Endothelial cell of umbilical vein (primary cell): ENCODE results near the gene MAPKAPK2.

Source experiments
- EZH2 ChIP-seq: IDR thresholded peaks from 2 replicates; pipeline ENCODE4 v1.6.1; 2012; ENCODE audit warnings: borderline replicate concordance, low read depth, mild to moderate bottlenecking, moderate library complexity, low read length, inconsistent platforms; ENCODE audit not compliant: severe bottlenecking
- JUN ChIP-seq: IDR thresholded peaks from 2 replicates; pipeline ENCODE4 v1.6.1; 2011; ENCODE audit warnings: borderline replicate concordance, low read depth; ENCODE audit not compliant: insufficient read length, insufficient read depth
- MYC ChIP-seq: IDR thresholded peaks from one replicate; pipeline ENCODE4 v1.6.1; 2011; ENCODE audit warnings: mild to moderate bottlenecking, low read depth, low read length
- POLR2A ChIP-seq: IDR thresholded peaks from 2 replicates; pipeline ENCODE4 v1.6.1; 2012; ENCODE audit warnings: low read depth, mild to moderate bottlenecking, control low read depth, low read length
- POLR2AphosphoS5 ChIP-seq: IDR thresholded peaks from 2 replicates; pipeline ENCODE4 v1.6.1; 2012; ENCODE audit warnings: low read depth, mild to moderate bottlenecking, control low read depth, low read length, moderate library complexity; ENCODE audit not compliant: insufficient read depth
- TF ChIP-seq, protein P1 (sequence below), 2 donors: IDR thresholded peaks; 1 replicate in 1 of 2; 2 replicates in 1 of 2; pipeline ENCODE4 v1.5.1; 2011; ENCODE audit warnings: low read length in 2 of 2, mild to moderate bottlenecking in 2 of 2, moderate library complexity in 2 of 2, control low read depth in 1 of 2, inconsistent platforms in 1 of 2, low read depth in 1 of 2; ENCODE audit not compliant: insufficient read depth in 1 of 2; ENCODE audit errors: extremely low read depth in 1 of 2
- TF ChIP-seq, protein P2 (sequence below): IDR thresholded peaks from 2 replicates; pipeline ENCODE4 v1.6.1; 2011; ENCODE audit not compliant: insufficient read depth, insufficient read length

DNA sequence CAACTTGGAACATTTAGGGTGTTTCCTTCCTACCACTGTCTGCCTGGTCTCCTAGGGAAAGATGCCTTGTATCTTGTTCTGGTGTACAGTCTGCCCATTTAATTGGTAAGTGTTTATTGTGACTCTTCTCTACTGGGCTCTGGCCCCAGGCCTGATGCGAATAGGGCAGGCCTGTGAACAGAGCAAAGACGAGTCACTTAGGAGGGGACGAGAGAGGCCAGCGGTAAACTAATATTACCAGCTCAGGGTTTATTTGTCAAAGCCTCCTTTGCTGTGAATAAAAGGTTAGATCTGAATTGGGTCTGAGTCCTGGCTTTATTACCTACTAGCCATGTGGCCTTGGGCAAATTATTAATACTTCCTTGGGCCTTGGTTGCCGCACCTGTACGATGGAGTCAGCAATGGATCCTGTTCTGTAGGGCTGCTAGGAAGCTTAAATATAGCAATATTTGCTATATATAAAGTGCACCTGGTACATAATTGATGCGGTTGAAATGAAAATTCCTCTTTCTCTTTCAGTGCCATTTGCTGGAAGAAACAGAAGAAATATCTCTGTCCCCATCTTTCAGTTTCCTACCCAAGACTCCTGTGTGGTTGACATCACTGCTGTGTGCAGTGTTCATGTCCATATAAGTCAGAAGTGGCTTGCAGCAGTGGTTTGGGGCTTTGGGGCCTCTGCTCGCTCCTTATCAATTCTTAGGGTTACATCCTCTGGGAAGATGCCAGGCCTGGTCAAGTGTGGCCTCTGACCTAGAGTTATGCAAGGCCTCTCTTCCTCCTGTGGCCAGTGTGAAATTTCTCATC is 32.4 kb downstream of the MAPKAPK2 start:
- TF ChIP-seq POLR2A (no peak), JUN (no peak), MYC (no peak), EZH2 (no peak), POLR2AphosphoS5 (no peak)
- TF ChIP-seq, protein P1, sequence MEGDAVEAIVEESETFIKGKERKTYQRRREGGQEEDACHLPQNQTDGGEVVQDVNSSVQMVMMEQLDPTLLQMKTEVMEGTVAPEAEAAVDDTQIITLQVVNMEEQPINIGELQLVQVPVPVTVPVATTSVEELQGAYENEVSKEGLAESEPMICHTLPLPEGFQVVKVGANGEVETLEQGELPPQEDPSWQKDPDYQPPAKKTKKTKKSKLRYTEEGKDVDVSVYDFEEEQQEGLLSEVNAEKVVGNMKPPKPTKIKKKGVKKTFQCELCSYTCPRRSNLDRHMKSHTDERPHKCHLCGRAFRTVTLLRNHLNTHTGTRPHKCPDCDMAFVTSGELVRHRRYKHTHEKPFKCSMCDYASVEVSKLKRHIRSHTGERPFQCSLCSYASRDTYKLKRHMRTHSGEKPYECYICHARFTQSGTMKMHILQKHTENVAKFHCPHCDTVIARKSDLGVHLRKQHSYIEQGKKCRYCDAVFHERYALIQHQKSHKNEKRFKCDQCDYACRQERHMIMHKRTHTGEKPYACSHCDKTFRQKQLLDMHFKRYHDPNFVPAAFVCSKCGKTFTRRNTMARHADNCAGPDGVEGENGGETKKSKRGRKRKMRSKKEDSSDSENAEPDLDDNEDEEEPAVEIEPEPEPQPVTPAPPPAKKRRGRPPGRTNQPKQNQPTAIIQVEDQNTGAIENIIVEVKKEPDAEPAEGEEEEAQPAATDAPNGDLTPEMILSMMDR (IDR thresholded peaks at IDR 0.05; ENCODE audit: extremely low read depth in 1 of 2, insufficient read depth in 1 of 2, low read depth in 1 of 2, low read length in 2 of 2) = no peak
- TF ChIP-seq, protein P2, sequence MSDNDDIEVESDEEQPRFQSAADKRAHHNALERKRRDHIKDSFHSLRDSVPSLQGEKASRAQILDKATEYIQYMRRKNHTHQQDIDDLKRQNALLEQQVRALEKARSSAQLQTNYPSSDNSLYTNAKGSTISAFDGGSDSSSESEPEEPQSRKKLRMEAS = no peak
